ENCODE data around the gene TRMT112.
"Not testable (repeated sequence)": the region's sequence is repeated elsewhere in the genome, so short reads cannot be mapped to it uniquely, and the experiment has no call there.

Gene TRMT112

DNA sequence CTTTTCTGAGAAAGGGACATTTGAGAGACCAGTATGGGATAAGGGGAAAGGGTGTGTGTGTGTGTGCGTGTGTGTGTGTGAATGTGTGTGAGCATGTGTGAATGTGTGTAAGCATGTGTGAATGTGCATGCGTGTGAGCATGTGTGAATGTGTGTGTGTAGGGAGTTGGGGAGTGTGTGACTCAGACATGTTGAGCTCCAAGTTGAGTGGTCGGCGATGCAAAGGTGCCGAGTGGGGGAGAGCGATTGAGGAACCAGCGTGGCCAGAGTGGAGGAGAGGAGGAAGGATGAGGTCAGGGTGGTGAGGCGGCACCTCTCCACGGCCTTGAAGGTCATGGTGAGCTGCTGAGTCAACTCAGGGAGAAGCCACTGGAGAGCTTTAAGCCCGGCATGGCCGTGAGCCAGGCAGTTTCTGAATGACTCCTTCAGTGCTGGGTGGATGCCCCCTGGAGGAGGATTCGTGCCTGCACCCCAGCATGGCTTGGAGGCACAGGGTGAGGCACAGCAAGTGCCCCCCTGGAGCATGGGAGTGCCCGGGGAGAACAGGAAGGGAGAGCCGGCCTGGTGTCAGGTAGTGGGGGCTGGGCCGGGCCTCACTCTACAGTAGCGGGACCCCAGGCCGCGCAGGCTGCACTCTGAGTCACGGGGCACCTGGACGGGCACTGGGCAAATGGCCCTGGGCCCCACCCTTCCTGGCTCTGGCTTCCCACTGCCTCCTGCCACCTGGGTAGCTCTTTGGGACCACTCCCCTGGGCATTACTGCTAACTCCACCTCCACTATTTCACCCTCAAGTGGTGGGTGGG lies 14.4 kb upstream of the TRMT112 start:
- DNase-seq (ENCODE audit: low read depth in 3 of 3) = peak in 2 of 3 experiments; percentile 52 to 77

DNA sequence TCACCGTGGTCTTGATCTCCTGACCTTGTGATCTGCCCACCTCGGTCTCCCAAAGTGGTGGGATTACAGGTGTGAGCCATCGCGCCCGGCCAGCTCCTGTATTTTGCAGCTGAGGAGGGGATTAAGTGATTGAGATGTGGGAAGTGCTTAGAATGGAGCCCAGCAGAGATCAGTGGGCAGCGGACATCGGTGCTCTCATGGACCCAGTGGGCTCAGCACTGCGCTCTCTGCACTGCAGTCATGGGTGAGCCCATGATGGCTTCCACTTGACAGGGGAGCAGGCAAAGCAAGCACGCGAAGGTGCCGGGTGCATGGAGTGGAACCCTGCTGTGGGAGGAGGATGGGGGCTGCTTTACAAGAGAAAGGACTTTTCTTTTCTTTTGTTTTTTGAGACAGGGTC lies 13.5 kb upstream of the TRMT112 start:
- DNase-seq (ENCODE audit: low read depth in 3 of 3) = no peak

DNA sequence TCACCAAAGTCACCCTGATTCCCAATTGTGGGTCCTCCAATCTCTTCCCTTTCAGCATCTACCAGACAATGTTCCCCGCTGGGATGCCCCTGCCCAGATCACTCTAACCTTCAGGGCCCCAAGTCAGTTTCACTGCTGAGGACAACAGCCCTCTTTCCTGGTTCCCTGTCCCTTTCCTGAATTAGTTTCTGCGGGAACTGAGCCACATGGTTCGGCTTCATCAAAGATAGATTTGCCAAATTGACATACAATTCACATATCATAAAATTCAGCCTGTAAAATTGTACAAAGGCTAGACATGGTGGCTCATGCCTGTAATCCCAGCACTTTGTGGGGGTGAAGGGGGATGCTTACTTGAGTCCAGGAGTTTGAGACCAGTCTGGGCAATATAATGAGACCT lies 10.6 kb upstream of the TRMT112 start:
- DNase-seq (ENCODE audit: low read depth in 3 of 3) = no peak

GRCh38 chr11:64327375-64327774 lies 10.0 kb upstream of the TRMT112 start:
- DNase-seq (ENCODE audit: low read depth in 3 of 3) = no peak

GRCh38 chr11:64324692-64325469 lies 7.5 kb upstream of the TRMT112 start:
- no peak for DNase-seq (ENCODE audit: low read depth in 3 of 3)

GRCh38 chr11:64323984-64324383 lies 6.6 kb upstream of the TRMT112 start:
- DNase-seq (ENCODE audit: low read depth in 3 of 3) = not testable (repeated sequence)

DNA sequence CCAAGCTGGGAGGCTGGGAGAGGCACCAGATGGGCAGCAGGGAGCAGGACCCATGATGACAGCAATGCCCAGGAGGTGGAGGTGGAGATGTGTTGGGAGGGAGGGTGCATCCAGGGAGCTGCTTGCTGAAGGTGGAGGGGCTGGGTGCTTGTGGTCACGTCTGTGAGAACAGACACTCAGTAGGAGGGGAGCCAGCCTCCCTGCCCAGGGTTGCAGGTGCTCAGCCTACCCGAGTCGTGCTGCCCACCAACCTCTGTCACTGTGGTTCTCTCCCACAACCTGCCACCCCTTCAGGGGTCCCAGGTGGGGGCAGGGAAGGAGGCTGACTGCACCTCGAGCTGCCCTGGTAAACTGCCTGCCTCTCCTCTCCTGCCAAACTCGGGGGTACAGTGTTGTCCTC lies 6.0 kb upstream of the TRMT112 start:
- DNase-seq (ENCODE audit: low read depth in 3 of 3) = no peak

- no peak for DNase-seq (ENCODE audit: low read depth in 3 of 3)
Measured at GRCh38 chr11:64322925-64323260, 5.5 kb upstream of the TRMT112 start.

- no peak for DNase-seq (ENCODE audit: low read depth in 3 of 3)
Measured at GRCh38 chr11:64321533-64321932, 4.2 kb upstream of the TRMT112 start.

DNA sequence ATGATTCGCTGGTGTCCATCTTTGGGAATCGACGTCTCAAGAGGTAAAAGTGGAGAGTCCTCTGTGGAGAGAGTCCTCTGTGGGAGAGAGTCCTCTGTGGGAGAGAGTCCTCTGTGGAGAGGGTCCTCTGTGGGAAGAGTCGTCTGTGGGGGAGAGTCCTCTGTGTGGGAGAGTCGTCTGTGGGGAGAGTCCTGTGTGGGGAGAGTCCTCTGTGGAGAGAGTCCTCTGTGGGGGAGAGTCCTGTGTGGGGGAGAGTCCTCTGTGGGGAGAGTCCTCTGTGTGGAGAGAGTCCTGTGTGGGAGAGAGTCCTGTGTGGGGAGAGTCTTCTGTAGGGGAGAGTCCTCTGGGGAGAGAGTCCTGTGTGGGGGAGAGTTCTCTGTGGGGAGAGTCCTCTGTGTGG lies 3.7 kb upstream of the TRMT112 start:
- no peak for DNase-seq (ENCODE audit: low read depth in 3 of 3)

- no peak for DNase-seq (ENCODE audit: low read depth in 3 of 3)
Measured at GRCh38 chr11:64320556-64320955, 3.2 kb upstream of the TRMT112 start.

DNA sequence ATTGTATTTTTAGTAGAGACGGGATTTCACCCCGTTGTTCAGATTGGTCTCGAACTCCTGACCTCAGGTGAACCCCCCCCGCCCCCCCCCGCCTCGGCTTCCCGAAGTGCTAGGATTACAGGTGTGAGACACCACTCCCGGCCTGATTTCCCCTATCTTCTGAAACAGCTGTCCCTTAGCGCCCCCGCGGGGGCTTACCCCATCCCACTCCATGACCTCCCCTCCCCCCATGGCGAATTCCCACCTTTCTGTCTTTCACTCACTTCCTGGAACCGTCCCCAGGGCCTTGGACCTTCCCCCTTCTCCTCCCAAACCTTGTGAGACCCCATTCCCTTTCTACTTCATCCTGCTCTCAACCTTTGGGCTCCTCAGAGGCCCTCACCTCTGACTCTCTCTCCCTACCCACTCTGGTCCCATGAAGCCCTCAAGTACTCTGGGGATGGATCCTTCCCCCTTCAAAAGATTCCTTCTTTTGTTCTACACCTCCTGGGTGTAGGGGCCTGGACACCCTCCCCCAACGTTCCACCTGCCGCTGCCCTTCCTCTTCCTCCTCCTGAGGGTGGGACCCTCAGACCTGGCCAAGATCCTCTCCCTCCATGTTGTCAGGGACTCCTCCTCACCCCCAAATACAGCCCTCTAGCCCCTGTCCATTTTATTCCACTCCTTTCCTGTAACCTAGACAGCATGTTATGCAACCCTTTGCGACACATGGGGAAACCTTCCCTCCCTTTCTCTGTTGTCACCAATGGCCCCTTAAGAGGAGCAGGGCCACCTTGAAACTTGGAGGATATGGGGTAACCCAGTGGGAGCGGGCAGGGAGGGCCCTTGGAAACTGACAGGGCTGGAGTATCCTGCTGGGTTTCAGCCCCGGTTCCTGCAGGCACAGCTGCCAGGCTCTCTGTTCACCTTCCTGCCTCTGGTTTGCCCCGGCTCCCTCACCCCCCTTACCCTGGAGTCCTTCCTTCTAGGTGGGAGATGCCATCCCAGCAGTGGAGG lies 1.7 kb upstream of the TRMT112 start:
- no peak for DNase-seq (ENCODE audit: low read depth in 3 of 3)

- peak; percentile 80 to 94 (median 88) for DNase-seq (ENCODE audit: low read depth in 3 of 3)
Measured at GRCh38 chr11:64317961-64318765, 804 bp upstream of the TRMT112 start, which contains the start of gene PRDX5. TSS of gene PRDX5 (plus strand) at chr11:64318121. CDS start at chr11:64318216, 95 bp downstream.

DNA sequence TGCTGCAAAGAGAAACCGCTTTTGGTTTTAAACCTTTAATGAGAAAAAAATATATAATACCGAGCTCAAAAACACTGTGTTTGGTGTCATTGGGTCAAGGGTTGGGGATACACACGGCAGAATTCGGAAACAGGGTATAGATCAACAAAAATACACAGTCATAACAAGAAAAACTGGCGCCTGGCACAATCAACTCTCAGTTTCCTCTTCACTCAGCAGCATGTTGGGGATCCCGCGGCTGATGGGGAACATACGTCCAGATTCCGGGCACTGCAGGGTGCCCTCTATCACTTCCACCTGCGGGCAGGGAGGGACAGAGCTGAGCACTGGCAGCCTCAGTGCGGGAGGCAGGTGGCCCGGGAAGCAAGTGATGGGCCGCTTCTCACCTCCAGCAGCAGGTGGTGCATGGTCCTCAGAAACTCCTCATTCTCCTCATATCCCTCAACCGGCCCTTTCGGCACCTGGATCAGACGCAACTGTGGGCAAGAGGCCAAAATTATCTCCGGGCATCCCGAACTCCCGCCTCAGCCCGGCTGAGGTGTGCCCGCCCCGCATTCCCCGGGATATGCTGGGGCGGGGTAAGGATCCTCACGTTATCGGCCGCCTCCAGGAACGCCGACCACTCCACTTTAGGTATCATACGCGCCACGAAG lies 561 bp downstream of the TRMT112 start:
- DNase-seq (ENCODE audit: low read depth in 3 of 3) = no peak

DNA sequence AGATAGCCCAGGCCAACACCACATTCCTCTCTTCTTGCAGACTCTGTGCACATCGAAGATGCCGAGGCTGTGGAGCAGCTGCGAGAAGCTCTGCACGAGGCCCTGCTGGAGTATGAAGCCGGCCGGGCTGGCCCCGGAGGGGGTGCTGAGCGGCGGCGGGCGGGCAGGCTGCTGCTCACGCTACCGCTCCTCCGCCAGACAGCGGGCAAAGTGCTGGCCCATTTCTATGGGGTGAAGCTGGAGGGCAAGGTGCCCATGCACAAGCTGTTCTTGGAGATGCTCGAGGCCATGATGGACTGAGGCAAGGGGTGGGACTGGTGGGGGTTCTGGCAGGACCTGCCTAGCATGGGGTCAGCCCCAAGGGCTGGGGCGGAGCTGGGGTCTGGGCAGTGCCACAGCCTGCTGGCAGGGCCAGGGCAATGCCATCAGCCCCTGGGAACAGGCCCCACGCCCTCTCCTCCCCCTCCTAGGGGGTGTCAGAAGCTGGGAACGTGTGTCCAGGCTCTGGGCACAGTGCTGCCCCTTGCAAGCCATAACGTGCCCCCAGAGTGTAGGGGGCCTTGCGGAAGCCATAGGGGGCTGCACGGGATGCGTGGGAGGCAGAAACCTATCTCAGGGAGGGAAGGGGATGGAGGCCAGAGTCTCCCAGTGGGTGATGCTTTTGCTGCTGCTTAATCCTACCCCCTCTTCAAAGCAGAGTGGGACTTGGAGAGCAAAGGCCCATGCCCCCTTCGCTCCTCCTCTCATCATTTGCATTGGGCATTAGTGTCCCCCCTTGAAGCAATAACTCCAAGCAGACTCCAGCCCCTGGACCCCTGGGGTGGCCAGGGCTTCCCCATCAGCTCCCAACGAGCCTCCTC lies 1.5 kb downstream of the TRMT112 start:
- DNase-seq (ENCODE audit: low read depth in 3 of 3) = not testable (repeated sequence)

DNA sequence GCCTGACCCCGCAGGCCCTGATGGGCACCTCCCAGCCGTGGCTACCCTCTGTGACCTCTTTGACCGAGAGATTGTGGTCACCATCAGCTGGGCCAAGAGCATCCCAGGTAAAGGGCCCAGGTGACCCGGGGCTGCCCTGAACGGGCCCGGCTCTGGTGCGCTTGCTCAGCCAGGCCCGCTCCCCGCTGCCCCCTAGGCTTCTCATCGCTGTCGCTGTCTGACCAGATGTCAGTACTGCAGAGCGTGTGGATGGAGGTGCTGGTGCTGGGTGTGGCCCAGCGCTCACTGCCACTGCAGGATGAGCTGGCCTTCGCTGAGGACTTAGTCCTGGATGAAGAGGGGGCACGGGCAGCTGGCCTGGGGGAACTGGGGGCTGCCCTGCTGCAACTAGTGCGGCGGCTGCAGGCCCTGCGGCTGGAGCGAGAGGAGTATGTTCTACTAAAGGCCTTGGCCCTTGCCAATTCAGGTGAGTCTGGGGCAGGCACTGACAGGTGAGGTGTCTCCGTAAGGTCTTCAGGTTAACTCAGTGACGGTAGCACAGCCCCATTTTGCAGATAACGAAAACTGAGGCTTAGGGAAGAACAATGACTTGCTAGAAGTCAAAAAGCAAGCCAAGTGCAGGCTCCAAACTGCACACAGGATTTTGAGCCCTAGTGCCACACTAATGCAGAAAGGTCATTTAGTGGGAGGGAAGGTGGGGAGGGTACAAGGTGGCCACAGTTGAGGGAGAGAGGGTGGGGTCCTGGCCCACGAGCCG lies 2.4 kb downstream of the TRMT112 start:
- DNase-seq (ENCODE audit: low read depth in 3 of 3) = no peak

DNA sequence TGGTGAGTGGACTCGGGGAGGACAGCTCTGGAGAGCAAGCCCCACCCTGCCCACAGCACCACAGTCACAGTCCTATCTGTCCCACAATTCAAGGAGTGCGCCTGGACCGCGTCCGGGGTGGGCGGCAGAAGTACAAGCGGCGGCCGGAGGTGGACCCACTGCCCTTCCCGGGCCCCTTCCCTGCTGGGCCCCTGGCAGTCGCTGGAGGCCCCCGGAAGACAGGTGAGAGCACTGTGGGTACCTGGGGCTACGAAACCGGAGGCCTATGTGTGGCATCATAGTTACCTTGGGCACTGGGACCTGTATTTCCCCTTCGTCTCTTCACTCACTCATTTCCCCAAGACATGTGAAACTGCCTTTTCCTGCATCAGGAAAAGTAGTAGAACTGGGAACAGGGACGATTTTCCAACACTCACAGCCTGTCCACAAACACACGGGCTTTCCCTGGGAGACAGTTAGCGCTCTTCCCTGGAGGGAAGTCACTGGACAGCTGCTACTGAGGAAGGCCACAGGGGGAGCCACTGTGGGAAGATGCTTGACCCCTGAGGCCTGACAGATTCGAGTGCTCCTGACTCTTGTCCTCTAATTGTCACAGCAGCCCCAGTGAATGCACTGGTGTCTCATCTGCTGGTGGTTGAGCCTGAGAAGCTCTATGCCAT lies 3.1 kb downstream of the TRMT112 start:
- DNase-seq (ENCODE audit: low read depth in 3 of 3) = no peak

GRCh38 chr11:64313491-64314145 lies 3.7 kb downstream of the TRMT112 start:
- no peak for DNase-seq (ENCODE audit: low read depth in 3 of 3)

All from stimulated activated CD4-positive, alpha-beta T cell treated with anti-CD3 and anti-CD28 coated beads, TNF-alpha, amount 100 ng/mL, for 24 hours (primary cell).